GM12872 (cell line): ENCODE results near the gene HSD17B7.

Source experiments
- TF ChIP-seq, protein P1 (sequence below): IDR thresholded peaks from 3 replicates; pipeline ENCODE4 v1.5.1; 2011; ENCODE audit warnings: low read depth, mild to moderate bottlenecking, low read length, moderate library complexity; ENCODE audit not compliant: insufficient read depth

Gene HSD17B7

DNA sequence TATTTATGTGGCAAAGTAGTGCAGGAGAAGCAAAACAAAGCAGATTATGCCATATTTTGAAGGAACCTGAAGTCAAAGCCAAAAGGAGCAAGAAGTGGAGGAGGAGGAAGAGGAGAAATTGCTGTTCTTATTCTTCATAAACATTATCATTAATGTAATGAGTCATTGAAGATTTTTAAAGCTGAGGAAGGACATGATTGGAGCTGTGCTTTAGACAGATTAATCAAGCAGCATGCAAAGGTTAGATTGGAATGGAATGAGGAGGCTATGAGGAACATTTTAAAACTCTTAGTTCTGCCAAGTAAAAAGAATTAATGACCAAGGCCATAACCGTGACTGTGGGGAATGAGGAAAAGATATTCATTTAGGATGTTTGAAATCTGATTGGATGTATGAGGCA lies 33.0 kb upstream of the HSD17B7 start:
- TF ChIP-seq, protein P1, sequence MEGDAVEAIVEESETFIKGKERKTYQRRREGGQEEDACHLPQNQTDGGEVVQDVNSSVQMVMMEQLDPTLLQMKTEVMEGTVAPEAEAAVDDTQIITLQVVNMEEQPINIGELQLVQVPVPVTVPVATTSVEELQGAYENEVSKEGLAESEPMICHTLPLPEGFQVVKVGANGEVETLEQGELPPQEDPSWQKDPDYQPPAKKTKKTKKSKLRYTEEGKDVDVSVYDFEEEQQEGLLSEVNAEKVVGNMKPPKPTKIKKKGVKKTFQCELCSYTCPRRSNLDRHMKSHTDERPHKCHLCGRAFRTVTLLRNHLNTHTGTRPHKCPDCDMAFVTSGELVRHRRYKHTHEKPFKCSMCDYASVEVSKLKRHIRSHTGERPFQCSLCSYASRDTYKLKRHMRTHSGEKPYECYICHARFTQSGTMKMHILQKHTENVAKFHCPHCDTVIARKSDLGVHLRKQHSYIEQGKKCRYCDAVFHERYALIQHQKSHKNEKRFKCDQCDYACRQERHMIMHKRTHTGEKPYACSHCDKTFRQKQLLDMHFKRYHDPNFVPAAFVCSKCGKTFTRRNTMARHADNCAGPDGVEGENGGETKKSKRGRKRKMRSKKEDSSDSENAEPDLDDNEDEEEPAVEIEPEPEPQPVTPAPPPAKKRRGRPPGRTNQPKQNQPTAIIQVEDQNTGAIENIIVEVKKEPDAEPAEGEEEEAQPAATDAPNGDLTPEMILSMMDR, result no peak

DNA sequence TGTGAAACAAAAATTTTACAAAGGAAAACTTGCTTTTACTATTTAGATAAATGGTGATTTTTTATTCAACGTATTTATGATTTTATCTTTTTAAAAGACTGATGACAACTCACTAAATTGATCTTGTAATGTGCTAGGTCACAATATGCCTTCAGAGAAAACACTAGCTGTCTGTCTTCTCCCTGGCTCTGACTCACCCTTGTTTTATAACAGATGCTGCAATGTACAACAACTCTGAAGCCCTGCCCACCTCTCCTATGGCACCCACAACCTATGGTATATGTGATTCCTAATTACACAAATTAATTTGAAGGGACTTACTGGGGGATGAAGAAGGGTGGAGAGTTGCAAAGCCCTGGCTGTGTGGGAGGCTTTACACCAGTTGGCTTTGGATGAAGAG lies 24.7 kb upstream of the HSD17B7 start:
- TF ChIP-seq, protein P1, result no peak

DNA sequence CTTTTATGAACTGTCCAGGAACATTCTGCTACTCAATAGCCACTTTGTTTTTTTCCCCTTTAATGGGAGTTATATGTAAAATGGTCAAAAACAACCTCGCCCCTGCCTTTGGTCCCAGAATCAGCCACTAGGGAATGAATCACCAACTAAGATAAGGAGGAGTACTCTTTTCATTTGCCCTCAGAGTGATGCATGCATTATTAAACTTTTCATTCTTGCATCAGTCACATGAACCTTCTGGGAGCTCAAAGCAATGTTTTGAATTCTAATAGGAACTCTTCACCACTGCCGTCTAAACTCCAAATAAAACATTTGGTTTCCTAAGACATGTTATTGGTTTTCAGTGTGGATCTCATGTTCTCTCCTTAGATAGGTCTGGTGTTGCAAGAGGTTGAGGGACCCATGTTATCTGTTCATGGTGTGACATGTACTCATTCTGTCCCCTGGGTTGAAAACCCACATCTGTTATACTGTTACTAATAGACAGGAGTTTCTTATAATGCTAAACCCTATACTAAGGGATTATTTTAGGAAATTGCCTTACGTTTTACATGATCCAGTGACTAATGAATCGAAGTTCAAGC lies 17.8 kb upstream of the HSD17B7 start:
- TF ChIP-seq, protein P1, result no peak

GRCh38 chr1:162774007-162774406 lies 16.5 kb upstream of the HSD17B7 start:
- TF ChIP-seq, protein P1, result no peak

DNA sequence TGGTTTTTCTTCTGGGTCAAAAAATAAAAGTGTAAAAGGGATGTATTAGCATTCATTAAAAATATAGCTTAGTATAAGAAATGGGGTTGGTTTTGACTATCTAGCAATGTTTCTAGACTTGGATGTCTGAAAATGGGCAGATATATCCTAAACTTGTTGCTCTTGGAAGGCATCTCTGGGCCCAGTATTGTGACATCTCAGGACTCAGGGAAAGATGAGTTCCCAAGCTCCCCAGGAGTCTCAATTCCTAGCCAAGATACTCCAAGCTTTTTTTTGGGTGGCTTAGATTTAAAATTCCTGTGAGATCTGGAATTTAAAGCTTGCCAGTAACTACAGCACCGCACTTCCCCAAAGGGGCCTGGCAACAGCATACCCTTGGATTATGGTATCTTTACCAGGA lies 11.5 kb upstream of the HSD17B7 start:
- TF ChIP-seq, protein P1, result no peak

DNA sequence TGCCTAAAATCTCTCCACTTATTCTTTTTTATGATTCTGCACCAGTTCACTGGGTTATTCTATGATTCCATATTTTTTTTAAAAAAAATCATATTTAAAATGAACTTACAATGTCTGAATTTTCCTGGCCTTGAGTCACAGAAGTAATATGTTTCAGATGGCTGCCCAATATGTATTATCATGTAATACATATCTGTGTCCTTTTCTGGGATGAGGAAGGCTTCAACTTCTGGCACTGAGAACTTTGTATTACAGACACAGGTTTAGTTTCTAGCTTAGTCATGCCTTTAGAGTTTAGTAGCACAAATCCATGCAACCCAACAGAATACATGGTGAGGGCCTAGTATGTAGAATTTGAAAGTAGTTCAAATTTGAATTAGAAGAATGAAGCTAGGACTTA lies 7.8 kb upstream of the HSD17B7 start:
- TF ChIP-seq, protein P1, result no peak

GRCh38 chr1:162799995-162800830 lies 9.7 kb downstream of the HSD17B7 start:
- TF ChIP-seq, protein P1, result peak; percentile 51
